GM12878 (cell line): ENCODE results near the gene PIAS1. TPM values are rescaled to one million over a fixed set of nuclear protein-coding genes. Genes with fewer than 3 reads are reported as not detected.

Source experiments
- ATAC-seq: fragments of 200-7000 bp; cut with Tn5 transposase; 3 replicates; pipeline ENCODE4 v1.9.1; 2020; ENCODE audit warnings: mild to moderate bottlenecking, moderate library complexity
- BruUV-seq: library from RNA; stranded (reverse); fragments of 400-500 nt; replicated peaks from 2 replicates; lab custom pipeline; 2021; lab: Mats Ljungman, UMichigan
- CTCF ChIA-PET: fragments of 300-600 bp; sonication (Branson Sonifier 250); formaldehyde crosslinking; extraction: SDS; loops from one replicate; lab custom pipeline; 2021; ENCODE audit warnings: inconsistent platforms; lab: Yijun Ruan, JAX
- POLR2A ChIA-PET: fragments of 350-600 bp; formaldehyde crosslinking; extraction: SDS; loops from one replicate; lab custom pipeline; 2021; ENCODE audit warnings: inconsistent platforms; lab: Charles Lee
- RAD21 ChIA-PET: fragments of 300-600 bp; sonication (Branson Sonifier 250); formaldehyde crosslinking; loops from one replicate; lab custom pipeline; 2023; ENCODE audit warnings: antibody characterized with exemption; ENCODE audit not compliant: unreplicated experiment; lab: Charles Lee
- SMC1A ChIA-PET: fragments of 300-600 bp; sonication (Branson Sonifier 250); formaldehyde crosslinking; loops from one replicate; lab custom pipeline; 2023; ENCODE audit not compliant: unreplicated experiment, uncharacterized antibody; lab: Charles Lee
- DNase-seq: peaks from one replicate; pipeline ENCODE4 v3.0.0-alpha.2; 2011; ENCODE audit warnings: low read depth, low spot score
- FAIRE-seq: peaks from 3 replicates; lab custom pipeline; 2011; peaks lifted over from hg19 to GRCh38; lab: Jason Lieb, UNC
- H2AFZ ChIP-seq: 2 replicates; pipeline ENCODE4 v1.6.0; 2011; ENCODE audit warnings: low read depth, low read length, control low read depth; ENCODE audit not compliant: control insufficient read depth
- H3K27ac ChIP-seq: 2 replicates; pipeline ENCODE4 v1.5.1; 2011; ENCODE audit warnings: control low read depth; ENCODE audit not compliant: control insufficient read depth, insufficient read depth
- H3K27me3 ChIP-seq, 2 experiments: replicated peaks in 1 of 2; 2 replicates each; pipeline versions ENCODE4 v1.6.0 to v1.6.1; 2011; ENCODE audit warnings: low read length in 1 of 2; ENCODE audit not compliant: control insufficient read depth in 2 of 2, insufficient read depth in 2 of 2
- H3K36me3 ChIP-seq, 2 experiments: 2 replicates each; pipeline ENCODE4 v1.5.1; 2011; ENCODE audit warnings: low read length in 1 of 2; ENCODE audit not compliant: control insufficient read depth in 2 of 2, insufficient read depth in 2 of 2
- H3K4me1 ChIP-seq: 2 replicates; pipeline ENCODE4 v1.6.1; 2011; ENCODE audit warnings: mild to moderate bottlenecking, low read length, moderate library complexity, mixed read lengths; ENCODE audit not compliant: control insufficient read depth, insufficient read depth
- H3K4me2 ChIP-seq: 2 replicates; pipeline ENCODE4 v1.6.0; 2011; ENCODE audit warnings: control low read depth; ENCODE audit not compliant: control insufficient read depth, insufficient read depth
- H3K4me3 ChIP-seq: fragments of 200-600 bp; sonication (generic); 2 replicates; pipeline ENCODE4 v1.5.1; 2016
- H3K79me2 ChIP-seq: 2 replicates; pipeline ENCODE4 v1.6.0; 2011; ENCODE audit warnings: low read length; ENCODE audit not compliant: control insufficient read depth, insufficient read depth
- H3K9ac ChIP-seq: 2 replicates; pipeline ENCODE4 v1.8.0; 2011; ENCODE audit warnings: low read length, control low read depth, mixed read lengths; ENCODE audit not compliant: control insufficient read depth, insufficient read depth
- H3K9me3 ChIP-seq: replicated peaks from 3 replicates; pipeline ENCODE4 v1.5.1; 2011; ENCODE audit warnings: mild to moderate bottlenecking, low read length; ENCODE audit not compliant: control insufficient read depth, insufficient read depth
- H4K20me1 ChIP-seq: 2 replicates; pipeline ENCODE4 v1.6.0; 2011; ENCODE audit not compliant: control insufficient read depth, insufficient read depth
- BCL11A ChIP-seq: IDR thresholded peaks from 2 replicates; pipeline ENCODE4 v1.6.1; 2011; ENCODE audit warnings: low read depth, low read length
- CREM ChIP-seq: IDR thresholded peaks from 2 replicates; pipeline ENCODE4 v1.6.1; 2014; ENCODE audit warnings: antibody characterized with exemption, low read depth
- POLR2A ChIP-seq: IDR thresholded peaks from 2 replicates; pipeline ENCODE4 v1.6.1; 2011; ENCODE audit warnings: low read depth, mild to moderate bottlenecking, low read length
- POLR2AphosphoS5 ChIP-seq: IDR thresholded peaks from 2 replicates; pipeline ENCODE4 v1.6.1; 2011; ENCODE audit warnings: mild to moderate bottlenecking, low read length, inconsistent platforms
- RUNX3 ChIP-seq: IDR thresholded peaks from 2 replicates; pipeline ENCODE4 v1.6.1; 2012; ENCODE audit warnings: low read length, inconsistent platforms
- ZBED1 ChIP-seq: IDR thresholded peaks from 2 replicates; pipeline ENCODE4 v1.6.1; 2016; ENCODE audit warnings: borderline replicate concordance
- WGBS: methylation state at CpG from one replicate; pipeline ENCODE4 v1.1.6; 2016; ENCODE audit warnings: low lambda C conversion rate; ENCODE audit not compliant: insufficient replicate concordance, insufficient coverage; ENCODE audit errors: missing lambda C conversion rate; 5-methylcytosine and 5-hydroxymethylcytosine counted together
- in situ Hi-C: fragments of 300-500 bp; cut with MboI; formaldehyde crosslinking; loops from 9 replicates; pipeline ENCODE4 v1.14.3; 2018; ENCODE audit warnings: mixed read lengths
- intact Hi-C: fragments of 100-400 bp; cut with micrococcal nuclease; formaldehyde crosslinking; loops from one replicate; pipeline ENCODE4 v1.14.2; 2022; ENCODE audit not compliant: unreplicated experiment
- polyA plus RNA-seq, 11 experiments: library from polyadenylated mRNA; depleted of rRNA in 4 of 11; unstranded in 6 of 11; stranded (reverse) in 5 of 11; fragments of >200 nt; fragmentation: Nextera tagmentation in 4 of 11; fragmentation: Illumina TruSeq in 1 of 11; extraction: Ambion mirVana in 4 of 11; extraction: Trizol in 1 of 11; gene quantifications; 1 replicate in 1 of 11; 2 replicates in 10 of 11; pipeline versions ENCODE4 v1.2.1 to v1.2.3, GENCODE V29; 2011 to 2016; ENCODE audit warnings: inconsistent platforms in 2 of 11, missing spikeins in 2 of 11, low read depth in 1 of 11
- total RNA-seq, 4 experiments: library from RNA; depleted of rRNA in 3 of 4; stranded (reverse); fragments of >200 nt in 3 of 4; fragmentation: Illumina TruSeq in 1 of 4; extraction: Trizol in 1 of 4; gene quantifications; 2 replicates each; pipeline versions ENCODE4 v1.2.1 to v1.2.3, GENCODE V29; 2013 to 2021
- TF ChIP-seq, protein P1 (sequence below): IDR thresholded peaks from 2 replicates; pipeline ENCODE4 v1.6.1; 2012; ENCODE audit warnings: low read depth, low read length, improper control_type of control experiment
- TF ChIP-seq, protein P2 (sequence below): fragments of 450-650 bp; IDR thresholded peaks from 2 replicates; pipeline ENCODE4 v1.6.1; 2017; ENCODE audit warnings: low read depth, mild to moderate bottlenecking, moderate library complexity

The PIAS1 gene
- total and polyA plus RNA-seq, 10 of the 15 experiments (the other 5 are each of a cell fraction or from before 2014, with no cell fraction given), result 20.2 to 96.3 (median 37.0) TPM

DNA sequence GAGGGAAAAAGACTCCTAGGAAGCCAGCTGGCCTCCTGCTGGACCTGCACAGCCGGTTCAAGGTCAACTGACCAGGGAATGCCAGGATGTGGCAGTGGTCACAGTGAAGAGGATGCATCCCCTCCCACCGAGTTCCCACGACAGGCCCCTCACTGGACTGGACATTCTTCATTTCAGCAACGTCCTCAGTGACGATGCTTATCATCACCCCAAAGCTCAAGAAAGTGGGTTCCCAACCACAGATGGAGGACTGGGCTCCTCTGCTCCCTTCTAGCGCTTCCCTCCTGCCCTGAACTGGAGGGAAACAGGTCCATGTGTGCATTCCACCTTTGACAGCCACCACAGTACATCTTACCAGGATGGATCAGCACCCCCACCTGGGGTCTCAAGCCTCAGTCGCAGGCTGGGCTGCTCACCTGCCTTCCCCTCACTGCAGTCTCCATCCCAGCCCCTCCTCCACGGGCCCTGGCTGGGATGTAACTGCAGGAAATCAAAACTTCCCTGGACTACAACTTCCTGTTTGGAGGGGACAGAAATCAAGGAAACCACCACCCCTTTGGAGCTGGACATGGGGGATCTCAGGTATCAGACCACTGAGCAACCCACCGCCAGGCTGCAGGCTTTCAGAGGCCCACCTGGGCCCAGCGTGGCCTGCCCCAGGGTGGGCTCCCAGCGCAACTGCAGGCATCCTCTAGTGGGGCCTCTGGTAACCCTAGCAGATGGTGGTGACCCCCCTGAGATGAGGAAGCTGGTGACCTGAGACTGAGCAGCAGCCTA is 143.7 kb downstream of the PIAS1 start:
- ChIA-PET POLR2A (no interaction called here), SMC1A (interaction anchor here (1.0 to 2.9 kb wide), 3 partner anchors 22 to 43 kb away, joined by 4 to 8 read pairs (median 4); no protein-coding TSS in a partner anchor), RAD21 (no interaction called here), CTCF (interaction anchor here (0.6 to 1.6 kb wide), 3 partner anchors 12 to 365 kb away, joined by 3 to 4 read pairs (median 3); no protein-coding TSS in a partner anchor)
- H3K27ac ChIP-seq, result no peak overlapping the region
- no TSS peak for BruUV-seq
- no peak for ATAC-seq
- no peaks in the 10 kb centered on the region for H4K20me1 ChIP-seq
- H3K79me2 ChIP-seq, result no peaks in the 10 kb centered on the region
- no peak overlapping the region for H3K9ac ChIP-seq
- 88% methylated on average over 11 of the region's 11 CpGs for WGBS
- FAIRE-seq, result no peak
- H2AFZ ChIP-seq, result no peak overlapping the region
- intact Hi-C loops (no loop called here), in situ Hi-C loops (no loop called here)
- no peak overlapping the region for H3K4me2 ChIP-seq
- H3K36me3 ChIP-seq, result peaks cover 4 to 14% of the 10 kb centered on the region in 2 experiments
- H3K9me3 ChIP-seq, result no peaks in the 10 kb centered on the region
- no peaks in the 10 kb centered on the region for H3K27me3 ChIP-seq
- TF ChIP-seq ZBED1 (no peak), POLR2AphosphoS5 (peak; percentile 55), POLR2A (peak; percentile 59), CREM (no peak), RUNX3 (no peak), BCL11A (no peak)
- TF ChIP-seq, protein P1, sequence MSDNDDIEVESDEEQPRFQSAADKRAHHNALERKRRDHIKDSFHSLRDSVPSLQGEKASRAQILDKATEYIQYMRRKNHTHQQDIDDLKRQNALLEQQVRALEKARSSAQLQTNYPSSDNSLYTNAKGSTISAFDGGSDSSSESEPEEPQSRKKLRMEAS, result no peak
- TF ChIP-seq, protein P2, sequence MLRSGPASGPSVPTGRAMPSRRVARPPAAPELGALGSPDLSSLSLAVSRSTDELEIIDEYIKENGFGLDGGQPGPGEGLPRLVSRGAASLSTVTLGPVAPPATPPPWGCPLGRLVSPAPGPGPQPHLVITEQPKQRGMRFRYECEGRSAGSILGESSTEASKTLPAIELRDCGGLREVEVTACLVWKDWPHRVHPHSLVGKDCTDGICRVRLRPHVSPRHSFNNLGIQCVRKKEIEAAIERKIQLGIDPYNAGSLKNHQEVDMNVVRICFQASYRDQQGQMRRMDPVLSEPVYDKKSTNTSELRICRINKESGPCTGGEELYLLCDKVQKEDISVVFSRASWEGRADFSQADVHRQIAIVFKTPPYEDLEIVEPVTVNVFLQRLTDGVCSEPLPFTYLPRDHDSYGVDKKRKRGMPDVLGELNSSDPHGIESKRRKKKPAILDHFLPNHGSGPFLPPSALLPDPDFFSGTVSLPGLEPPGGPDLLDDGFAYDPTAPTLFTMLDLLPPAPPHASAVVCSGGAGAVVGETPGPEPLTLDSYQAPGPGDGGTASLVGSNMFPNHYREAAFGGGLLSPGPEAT, result no peak
- no peak for DNase-seq
- no peak overlapping the region for H3K4me3 ChIP-seq
- no peaks in the 10 kb centered on the region for H3K4me1 ChIP-seq
